ENCODE measurements around the gene ZC2HC1B. TPM values are rescaled to one million over a fixed set of nuclear protein-coding genes. Genes with fewer than 3 reads are reported as not detected.

ZC2HC1B gene
- total RNA-seq, 4 donors from 2014 or later: not detected

- TF ChIP-seq POLR2A (IDR thresholded peaks at IDR 0.05) (no peak), CTCF (IDR thresholded peaks at IDR 0.05) (no peak)
- intact Hi-C loops (cut with DNase I; ENCODE audit: low total_unique reads): no loop called here
- H3K4me3 ChIP-seq (ENCODE audit: low read depth, poor library complexity, severe bottlenecking): no peak overlapping the region
- no peak for DNase-seq (ENCODE audit: low spot score in 2 of 2)
- WGBS, 2 donors: 57 to 77% methylated on average over 1 of the region's 1 CpG
These were observed 13.5 kb downstream of the ZC2HC1B start for GRCh38 chr6:143877584-143878271.

DNA sequence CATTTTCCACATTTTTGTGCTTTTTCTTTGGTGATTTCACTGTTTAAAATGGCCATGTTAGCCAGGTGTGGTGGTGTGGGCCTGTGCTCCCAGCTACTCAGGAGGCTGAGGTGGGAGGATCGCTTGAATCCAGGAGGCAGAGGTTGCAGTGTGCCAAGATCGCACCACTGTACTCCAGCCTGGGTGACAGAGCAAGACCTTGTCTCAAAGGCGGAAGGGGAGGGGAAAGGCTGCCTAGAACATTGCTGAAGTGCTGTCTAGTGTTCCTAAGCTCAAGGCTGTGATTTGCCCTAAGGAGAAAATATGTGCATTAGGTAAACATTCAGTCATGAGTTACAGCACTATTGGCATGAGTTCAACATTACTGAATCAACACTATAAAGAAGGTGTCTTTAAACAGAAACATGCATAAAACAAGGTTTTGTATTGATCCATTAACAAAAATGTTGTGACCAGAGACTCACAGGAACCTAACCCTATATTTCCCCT, 14.0 kb downstream of the ZC2HC1B start:
- intact Hi-C loops (cut with DNase I; ENCODE audit: low total_unique reads): no loop called here
- TF ChIP-seq POLR2A (IDR thresholded peaks at IDR 0.05) (no peak), CTCF (IDR thresholded peaks at IDR 0.05) (no peak)
- no peak for DNase-seq (ENCODE audit: low spot score in 2 of 2)
- H3K4me3 ChIP-seq (ENCODE audit: low read depth, poor library complexity, severe bottlenecking): no peak overlapping the region
- WGBS, 2 donors: 89 to 100% methylated on average over 3 of the region's 3 CpGs

- TF ChIP-seq CTCF (IDR thresholded peaks at IDR 0.05) (no peak), POLR2A (IDR thresholded peaks at IDR 0.05) (no peak)
- H3K4me3 ChIP-seq (ENCODE audit: low read depth, poor library complexity, severe bottlenecking): no peak overlapping the region
- WGBS, 2 donors: 76 to 91% methylated on average over 2 of the region's 2 CpGs
- intact Hi-C loops (cut with DNase I; ENCODE audit: low total_unique reads): no loop called here
- DNase-seq (ENCODE audit: low spot score in 2 of 2): no peak
These were observed 16.1 kb downstream of the ZC2HC1B start for GRCh38 chr6:143880412-143880811.

DNA sequence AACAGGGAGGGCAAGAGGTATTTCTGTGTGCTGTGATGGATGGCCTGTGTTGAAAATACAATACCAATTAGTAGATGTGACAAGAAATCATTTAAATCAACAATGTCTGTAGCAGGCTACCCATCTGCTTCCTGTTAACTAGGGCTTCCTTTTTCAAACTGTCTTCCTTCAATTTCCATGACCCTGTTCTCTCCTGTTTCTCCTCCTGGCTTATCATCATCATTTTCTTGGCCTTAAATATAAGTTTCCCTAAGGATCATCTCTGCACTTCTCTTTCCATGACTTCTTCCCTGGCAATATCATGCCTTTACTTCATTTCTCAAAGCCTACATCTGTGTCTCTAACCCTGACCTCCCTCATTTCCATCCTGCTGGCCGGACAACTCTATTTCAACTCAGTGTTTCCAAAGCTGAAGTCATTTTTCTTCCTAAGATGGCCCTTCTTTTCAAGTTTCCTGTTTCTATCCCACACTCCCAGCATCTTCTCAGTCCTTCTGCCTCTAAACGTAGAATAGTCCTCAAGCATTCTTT, 18.2 kb downstream of the ZC2HC1B start:
- TF ChIP-seq CTCF (IDR thresholded peaks at IDR 0.05): no peak
- no peak for TF ChIP-seq POLR2A (IDR thresholded peaks at IDR 0.05)
- WGBS, 2 donors: 69 to 73% methylated on average over 2 of the region's 2 CpGs
- intact Hi-C loops (cut with DNase I; ENCODE audit: low total_unique reads): no loop called here
- DNase-seq (ENCODE audit: low spot score in 2 of 2): no peak
- H3K4me3 ChIP-seq (ENCODE audit: low read depth, poor library complexity, severe bottlenecking): no peak overlapping the region

DNA sequence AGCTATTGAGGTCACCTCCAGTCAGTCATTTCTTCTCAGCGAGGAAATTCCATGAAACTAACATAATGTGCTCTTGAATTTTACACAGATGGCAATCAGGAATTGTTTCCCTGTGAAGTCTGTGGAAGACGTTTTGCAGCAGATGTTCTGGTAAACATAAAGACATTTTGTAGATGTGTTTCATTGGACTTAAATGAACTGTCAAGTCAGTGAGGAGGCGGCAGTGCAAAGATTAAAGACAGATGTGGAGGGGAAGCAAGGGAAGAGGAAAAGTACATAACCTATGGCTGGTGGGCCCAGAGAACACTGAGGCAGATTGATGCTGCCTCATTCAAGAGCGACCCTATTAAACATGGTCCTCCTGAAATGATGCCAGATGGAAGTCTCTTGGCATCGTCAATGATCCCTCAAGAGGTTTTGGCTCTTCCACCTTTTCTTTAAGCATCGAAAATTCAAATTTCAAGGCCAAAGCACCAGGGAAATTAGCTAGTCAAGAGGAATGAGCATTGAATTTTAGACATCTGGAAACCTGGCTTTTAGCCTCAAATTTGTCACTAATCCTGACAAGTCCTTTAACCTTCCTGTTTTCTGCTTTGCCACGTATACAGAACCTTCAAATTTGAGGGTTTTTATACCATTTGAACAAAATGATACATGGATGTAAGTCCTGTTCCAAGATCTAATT, 20.1 kb downstream of the ZC2HC1B start:
- TF ChIP-seq POLR2A (IDR thresholded peaks at IDR 0.05): no peak
- TF ChIP-seq CTCF (IDR thresholded peaks at IDR 0.05): no peak
- intact Hi-C loops (cut with DNase I; ENCODE audit: low total_unique reads): no loop called here

More for the DNA sequence above, 20.1 kb downstream of the ZC2HC1B start:
- WGBS, 2 donors: 66 to 74% methylated on average over 7 of the region's 7 CpGs
- no peak overlapping the region for H3K4me3 ChIP-seq (ENCODE audit: low read depth, poor library complexity, severe bottlenecking)
- DNase-seq (ENCODE audit: low spot score in 2 of 2): no peak
